ENCODE data around the gene NDUFB4.

The NDUFB4 gene

DNA sequence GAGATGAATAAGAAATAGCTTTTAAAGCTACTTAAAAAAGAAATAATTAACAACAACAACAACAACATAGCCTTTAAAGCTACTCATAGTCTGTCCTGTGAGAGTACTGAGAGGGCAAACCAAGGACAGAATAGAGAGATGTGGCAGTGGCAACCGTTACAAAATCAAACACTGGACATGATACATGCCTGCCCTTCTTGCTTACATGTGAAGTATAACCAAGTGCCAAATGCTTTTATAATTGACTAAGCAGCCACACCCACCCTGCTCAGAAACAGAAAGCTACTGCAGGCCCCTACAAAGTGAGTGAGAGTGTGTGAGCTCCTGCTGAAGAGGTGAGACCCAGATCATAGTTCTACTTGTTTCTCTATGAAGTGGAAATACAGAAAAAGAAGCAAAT is 38.4 kb downstream of the NDUFB4 start (continued):
- no peak for TF ChIP-seq ZNF660 (tag by site-specific recombination; IDR thresholded peaks at IDR 0.05)
- TF ChIP-seq, protein P1, sequence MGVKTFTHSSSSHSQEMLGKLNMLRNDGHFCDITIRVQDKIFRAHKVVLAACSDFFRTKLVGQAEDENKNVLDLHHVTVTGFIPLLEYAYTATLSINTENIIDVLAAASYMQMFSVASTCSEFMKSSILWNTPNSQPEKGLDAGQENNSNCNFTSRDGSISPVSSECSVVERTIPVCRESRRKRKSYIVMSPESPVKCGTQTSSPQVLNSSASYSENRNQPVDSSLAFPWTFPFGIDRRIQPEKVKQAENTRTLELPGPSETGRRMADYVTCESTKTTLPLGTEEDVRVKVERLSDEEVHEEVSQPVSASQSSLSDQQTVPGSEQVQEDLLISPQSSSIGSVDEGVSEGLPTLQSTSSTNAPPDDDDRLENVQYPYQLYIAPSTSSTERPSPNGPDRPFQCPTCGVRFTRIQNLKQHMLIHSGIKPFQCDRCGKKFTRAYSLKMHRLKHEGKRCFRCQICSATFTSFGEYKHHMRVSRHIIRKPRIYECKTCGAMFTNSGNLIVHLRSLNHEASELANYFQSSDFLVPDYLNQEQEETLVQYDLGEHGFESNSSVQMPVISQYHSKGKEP (tag by site-specific recombination; IDR thresholded peaks at IDR 0.05), result no peak
- no peak for TF ChIP-seq ZBTB1 (tag by site-specific recombination; IDR thresholded peaks at IDR 0.05)
- TF ChIP-seq, protein P2, sequence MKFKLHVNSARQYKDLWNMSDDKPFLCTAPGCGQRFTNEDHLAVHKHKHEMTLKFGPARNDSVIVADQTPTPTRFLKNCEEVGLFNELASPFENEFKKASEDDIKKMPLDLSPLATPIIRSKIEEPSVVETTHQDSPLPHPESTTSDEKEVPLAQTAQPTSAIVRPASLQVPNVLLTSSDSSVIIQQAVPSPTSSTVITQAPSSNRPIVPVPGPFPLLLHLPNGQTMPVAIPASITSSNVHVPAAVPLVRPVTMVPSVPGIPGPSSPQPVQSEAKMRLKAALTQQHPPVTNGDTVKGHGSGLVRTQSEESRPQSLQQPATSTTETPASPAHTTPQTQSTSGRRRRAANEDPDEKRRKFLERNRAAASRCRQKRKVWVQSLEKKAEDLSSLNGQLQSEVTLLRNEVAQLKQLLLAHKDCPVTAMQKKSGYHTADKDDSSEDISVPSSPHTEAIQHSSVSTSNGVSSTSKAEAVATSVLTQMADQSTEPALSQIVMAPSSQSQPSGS (tag by site-specific recombination; IDR thresholded peaks at IDR 0.05; ENCODE audit: low read depth), result no peak
- TF ChIP-seq EGR2 (tag by site-specific recombination; IDR thresholded peaks at IDR 0.05; ENCODE audit: low read depth), result no peak
- no peak for TF ChIP-seq ZNF792 (tag by site-specific recombination; IDR thresholded peaks at IDR 0.05)
- TF ChIP-seq, protein P3, sequence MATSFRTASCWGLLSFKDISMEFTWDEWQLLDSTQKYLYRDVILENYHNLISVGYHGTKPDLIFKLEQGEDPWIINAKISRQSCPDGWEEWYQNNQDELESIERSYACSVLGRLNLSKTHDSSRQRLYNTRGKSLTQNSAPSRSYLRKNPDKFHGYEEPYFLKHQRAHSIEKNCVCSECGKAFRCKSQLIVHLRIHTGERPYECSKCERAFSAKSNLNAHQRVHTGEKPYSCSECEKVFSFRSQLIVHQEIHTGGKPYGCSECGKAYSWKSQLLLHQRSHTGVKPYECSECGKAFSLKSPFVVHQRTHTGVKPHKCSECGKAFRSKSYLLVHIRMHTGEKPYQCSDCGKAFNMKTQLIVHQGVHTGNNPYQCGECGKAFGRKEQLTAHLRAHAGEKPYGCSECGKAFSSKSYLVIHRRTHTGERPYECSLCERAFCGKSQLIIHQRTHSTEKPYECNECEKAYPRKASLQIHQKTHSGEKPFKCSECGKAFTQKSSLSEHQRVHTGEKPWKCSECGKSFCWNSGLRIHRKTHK (tag by site-specific recombination; IDR thresholded peaks at IDR 0.05), result no peak
- TF ChIP-seq ZNF560 (tag by site-specific recombination; IDR thresholded peaks at IDR 0.05; ENCODE audit: borderline replicate concordance), result no peak
- no peak for TF ChIP-seq PRDM1 (tag by site-specific recombination; IDR thresholded peaks at IDR 0.05)
- no peak for TF ChIP-seq ZNF670 (tag by site-specific recombination; IDR thresholded peaks at IDR 0.05; ENCODE audit: low read depth)
- TF ChIP-seq, protein P4, sequence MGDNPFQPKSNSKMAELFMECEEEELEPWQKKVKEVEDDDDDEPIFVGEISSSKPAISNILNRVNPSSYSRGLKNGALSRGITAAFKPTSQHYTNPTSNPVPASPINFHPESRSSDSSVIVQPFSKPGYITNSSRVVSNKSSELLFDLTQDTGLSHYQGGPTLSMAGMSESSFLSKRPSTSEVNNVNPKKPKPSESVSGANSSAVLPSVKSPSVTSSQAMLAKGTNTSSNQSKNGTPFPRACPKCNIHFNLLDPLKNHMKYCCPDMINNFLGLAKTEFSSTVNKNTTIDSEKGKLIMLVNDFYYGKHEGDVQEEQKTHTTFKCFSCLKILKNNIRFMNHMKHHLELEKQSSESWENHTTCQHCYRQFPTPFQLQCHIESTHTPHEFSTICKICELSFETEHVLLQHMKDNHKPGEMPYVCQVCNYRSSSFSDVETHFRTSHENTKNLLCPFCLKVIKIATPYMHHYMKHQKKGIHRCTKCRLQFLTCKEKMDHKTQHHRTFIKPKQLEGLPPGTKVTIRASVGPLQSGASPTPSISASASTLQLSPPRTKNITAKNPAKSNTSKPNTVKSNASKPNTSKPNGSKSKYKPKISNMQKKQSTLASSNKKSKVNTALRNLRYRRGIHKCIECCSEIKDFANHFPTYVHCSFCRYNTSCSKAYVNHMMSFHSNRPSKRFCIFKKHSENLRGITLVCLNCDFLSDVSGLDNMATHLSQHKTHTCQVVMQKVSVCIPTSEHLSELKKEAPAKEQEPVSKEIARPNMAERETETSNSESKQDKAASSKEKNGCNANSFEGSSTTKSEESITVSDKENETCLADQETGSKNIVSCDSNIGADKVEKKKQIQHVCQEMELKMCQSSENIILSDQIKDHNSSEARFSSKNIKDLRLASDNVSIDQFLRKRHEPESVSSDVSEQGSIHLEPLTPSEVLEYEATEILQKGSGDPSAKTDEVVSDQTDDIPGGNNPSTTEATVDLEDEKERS (tag by site-specific recombination; IDR thresholded peaks at IDR 0.05), result no peak
- no peak for TF ChIP-seq ZNF549 (tag by site-specific recombination; IDR thresholded peaks at IDR 0.05)
- TF ChIP-seq FEZF1 (tag by site-specific recombination; IDR thresholded peaks at IDR 0.05), result no peak
- TF ChIP-seq HOXD13 (CRISPR knock-in tag; IDR thresholded peaks at IDR 0.05; ENCODE audit: borderline replicate concordance), result no peak

DNA sequence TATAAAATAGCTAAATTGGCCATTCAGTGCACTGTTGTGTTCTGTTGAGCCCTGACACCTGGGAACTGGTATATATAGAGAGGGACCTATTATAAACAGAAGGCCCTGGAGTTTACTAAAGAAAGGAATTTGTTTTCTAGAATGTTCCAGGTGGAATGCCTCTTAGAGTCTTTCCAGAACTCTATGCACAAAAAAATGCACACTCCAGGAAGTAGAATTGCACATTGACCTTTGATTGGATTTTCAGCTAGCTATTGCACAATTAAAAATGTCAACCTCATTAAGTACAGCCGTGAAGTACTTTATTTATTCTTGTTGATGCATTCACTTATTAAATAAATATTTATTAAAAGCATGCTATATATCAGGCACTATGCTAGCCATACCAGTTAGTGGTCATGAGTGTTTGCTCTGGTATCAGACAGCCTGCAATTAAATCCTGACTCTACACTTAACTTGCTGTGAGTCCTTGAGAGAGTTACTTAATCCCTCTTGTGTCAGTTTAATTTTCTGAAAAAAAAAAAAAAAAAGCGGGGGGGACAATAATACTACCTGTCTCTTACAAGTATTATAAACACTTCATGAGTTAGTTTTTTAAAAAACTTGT is 40.8 kb downstream of the NDUFB4 start:
- H3K36me3 ChIP-seq (ENCODE audit: control insufficient read depth in 2 of 2, insufficient read depth in 1 of 2, low read length in 2 of 2), result no peaks in the 10 kb centered on the region
- H3K4me3 ChIP-seq (ENCODE audit: low read depth, low read length), result no peak overlapping the region
- H3K27ac ChIP-seq (ENCODE audit: extremely low read depth, low read depth, low read length), result no peak overlapping the region
- POLR2A ChIA-PET, result no interaction called here
- no peaks in the 10 kb centered on the region for H3K9me3 ChIP-seq (ENCODE audit: control insufficient read depth, insufficient read depth, low read depth, low read length)
- CTCF ChIA-PET, result no interaction called here
- H3K4me1 ChIP-seq (ENCODE audit: control insufficient read depth, insufficient read depth, low read length), result no peaks in the 10 kb centered on the region
- TF ChIP-seq BCL11A (tag by site-specific recombination; IDR thresholded peaks at IDR 0.05; ENCODE audit: low read depth) (no peak), TRIM28 (IDR thresholded peaks at IDR 0.05; ENCODE audit: borderline replicate concordance, low read length) (no peak), SP3 (tag by site-specific recombination; IDR thresholded peaks at IDR 0.05) (no peak), ZSCAN16 (tag by site-specific recombination; IDR thresholded peaks at IDR 0.05) (no peak), ZBTB21 (tag by site-specific recombination; IDR thresholded peaks at IDR 0.05) (no peak), ZNF23 (tag by site-specific recombination; IDR thresholded peaks at IDR 0.05; ENCODE audit: borderline replicate concordance) (no peak), ZBTB17 (tag by site-specific recombination; IDR thresholded peaks at IDR 0.05) (no peak), HOXD13 (CRISPR knock-in tag; IDR thresholded peaks at IDR 0.05; ENCODE audit: borderline replicate concordance) (no peak)
- TF ChIP-seq, protein P5, sequence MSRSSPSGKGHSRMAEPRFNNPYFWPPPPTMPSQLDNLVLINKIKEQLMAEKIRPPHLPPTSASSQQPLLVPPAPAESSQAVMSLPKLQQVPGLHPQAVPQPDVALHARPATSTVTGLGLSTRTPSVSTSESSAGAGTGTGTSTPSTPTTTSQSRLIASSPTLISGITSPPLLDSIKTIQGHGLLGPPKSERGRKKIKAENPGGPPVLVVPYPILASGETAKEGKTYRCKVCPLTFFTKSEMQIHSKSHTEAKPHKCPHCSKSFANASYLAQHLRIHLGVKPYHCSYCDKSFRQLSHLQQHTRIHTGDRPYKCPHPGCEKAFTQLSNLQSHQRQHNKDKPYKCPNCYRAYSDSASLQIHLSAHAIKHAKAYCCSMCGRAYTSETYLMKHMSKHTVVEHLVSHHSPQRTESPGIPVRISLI (tag by site-specific recombination; IDR thresholded peaks at IDR 0.05), result no peak
- TF ChIP-seq, protein P6, sequence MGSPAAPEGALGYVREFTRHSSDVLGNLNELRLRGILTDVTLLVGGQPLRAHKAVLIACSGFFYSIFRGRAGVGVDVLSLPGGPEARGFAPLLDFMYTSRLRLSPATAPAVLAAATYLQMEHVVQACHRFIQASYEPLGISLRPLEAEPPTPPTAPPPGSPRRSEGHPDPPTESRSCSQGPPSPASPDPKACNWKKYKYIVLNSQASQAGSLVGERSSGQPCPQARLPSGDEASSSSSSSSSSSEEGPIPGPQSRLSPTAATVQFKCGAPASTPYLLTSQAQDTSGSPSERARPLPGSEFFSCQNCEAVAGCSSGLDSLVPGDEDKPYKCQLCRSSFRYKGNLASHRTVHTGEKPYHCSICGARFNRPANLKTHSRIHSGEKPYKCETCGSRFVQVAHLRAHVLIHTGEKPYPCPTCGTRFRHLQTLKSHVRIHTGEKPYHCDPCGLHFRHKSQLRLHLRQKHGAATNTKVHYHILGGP (tag by site-specific recombination; IDR thresholded peaks at IDR 0.05), result no peak

Data from HEK293 (cell line).